Kidney (tissue), 14 donors: Measurements from ENCODE around the gene VPS52. TPM values are rescaled to one million over a fixed set of nuclear protein-coding genes. Genes with fewer than 3 reads are reported as not detected.

Experiments
- DNase-seq, 5 donors: peaks; one replicate each; pipeline ENCODE4 v3.0.0-alpha.2; 2013 to 2020
- FAIRE-seq: peaks from 2 replicates; lab custom pipeline; 2012; peaks lifted over from hg19 to GRCh38; lab: Jason Lieb, UNC
- H3K27ac ChIP-seq, 2 donors: one replicate each; pipeline ENCODE4 v1.7.0; 2013; ENCODE audit warnings: low read depth in 2 of 2, low read length in 2 of 2, inconsistent platforms in 1 of 2
- H3K27me3 ChIP-seq: one replicate; pipeline ENCODE4 v1.7.1; 2013; ENCODE audit warnings: low read length, inconsistent platforms; ENCODE audit not compliant: control insufficient read depth, insufficient read depth
- H3K36me3 ChIP-seq, 3 donors: one replicate each; pipeline versions ENCODE4 v1.7.0 to v1.7.1; 2013; ENCODE audit warnings: low read length in 3 of 3, control low read depth in 1 of 3, inconsistent platforms in 1 of 3; ENCODE audit not compliant: insufficient read depth in 3 of 3, control insufficient read depth in 2 of 3
- H3K4me1 ChIP-seq, 3 donors: one replicate each; pipeline versions ENCODE4 v1.7.0 to v1.7.1; 2013; ENCODE audit warnings: low read length in 3 of 3, inconsistent platforms in 1 of 3, low read depth in 1 of 3; ENCODE audit not compliant: control insufficient read depth in 2 of 3, insufficient read depth in 2 of 3
- H3K4me3 ChIP-seq, 3 donors: one replicate each; pipeline versions ENCODE4 v1.7.0 to v1.8.1; 2013; ENCODE audit warnings: low read length in 3 of 3, control low read depth in 1 of 3, inconsistent platforms in 1 of 3
- H3K9ac ChIP-seq, 3 donors: one replicate each; pipeline versions ENCODE4 v1.7.0 to v1.7.1; 2013; ENCODE audit warnings: low read length in 3 of 3, control low read depth in 1 of 3, inconsistent platforms in 1 of 3
- H3K9me3 ChIP-seq, 3 donors: one replicate each; pipeline versions ENCODE4 v1.7.0 to v1.7.1; 2013; ENCODE audit warnings: low read length in 3 of 3, control low read depth in 1 of 3, inconsistent platforms in 1 of 3; ENCODE audit not compliant: control insufficient read depth in 2 of 3, insufficient read depth in 1 of 3
- CTCF ChIP-seq: IDR thresholded peaks from 3 replicates; pipeline ENCODE4 v1.5.1; 2012; ENCODE audit warnings: mild to moderate bottlenecking, moderate library complexity, borderline replicate concordance; ENCODE audit not compliant: insufficient read depth; ENCODE audit errors: extremely low read depth
- intact Hi-C: fragments of 100-400 bp; cut with DNase I; formaldehyde crosslinking; loops from one replicate; pipeline ENCODE4 v1.11.1; 2022
- polyA plus RNA-seq: library from polyadenylated mRNA; stranded (reverse); fragments of 350-450 nt; fragmentation: Illumina TruSeq; extraction: RNeasy Lipid Tissue Mini Kit (QIAGEN cat#74804); gene quantifications from one replicate; pipeline ENCODE4 v1.2.3, GENCODE V29; 2014; ENCODE audit warnings: low read depth, low replicate concordance; ENCODE audit not compliant: insufficient read depth
- total RNA-seq: library from RNA; stranded (reverse); fragmentation: NEBNext Ultra II Directional; extraction: Animal tissue kit (Norgen Biotek cat#: 25700); gene quantifications from one replicate; pipeline ENCODE4 v1.2.1, GENCODE V29; 2021
- donor health status: control.
- donor health status: control.
- donor health status: control.
- donor health status: control.
- donor health status: control.
- donor health status: DM: yes; HTN: yes; CAD: no.
- donor health status: Normal renal cell carcinoma (clear cell type).

VPS52 gene
- total and polyA plus RNA-seq, 2 donors from 2014 or later: 35.8 to 64.4 TPM

GRCh38 chr6:33250731-33251130 lies 20.9 kb downstream of the VPS52 start:
- Histone ChIP-seq H3K4me3 (no peak overlapping the region), H3K27ac (no peak overlapping the region), H3K9ac (no peak overlapping the region), H3K27me3 (no peaks in the 10 kb centered on the region), H3K9me3 (no peaks in the 10 kb centered on the region), H3K4me1 (peaks cover 0 to 20% (median 9%) of the 10 kb centered on the region in 3 donors), H3K36me3 (peaks cover 0 to 3% (median 0%) of the 10 kb centered on the region in 3 donors)
- TF ChIP-seq CTCF: no peak
- no peak for FAIRE-seq
- DNase-seq: no peak
- intact Hi-C loops: no loop called here

- DNase-seq (peak in 2 of 5 donors; percentile 63 to 84), FAIRE-seq (no peak)
- peak overlapping the region; percentile 75 to 88 (median 88) for H3K9ac ChIP-seq
- intact Hi-C loops: no loop called here
- no peaks in the 10 kb centered on the region for H3K27me3 ChIP-seq
- H3K36me3 ChIP-seq: peaks cover 0 to 3% (median 0%) of the 10 kb centered on the region in 3 donors
- TF ChIP-seq CTCF: no peak
- H3K4me1 ChIP-seq: peaks cover 0 to 20% (median 9%) of the 10 kb centered on the region in 3 donors
- no peaks in the 10 kb centered on the region for H3K9me3 ChIP-seq
- H3K27ac ChIP-seq: peak overlapping the region; percentile 92 to 94
- H3K4me3 ChIP-seq: peak overlapping the region; percentile 61 to 81 (median 77)
These were observed 21.7 kb downstream of the VPS52 start for GRCh38 chr6:33249732-33250630.

- Histone ChIP-seq H3K4me1 (peaks cover 0 to 20% (median 9%) of the 10 kb centered on the region in 3 donors), H3K27me3 (no peaks in the 10 kb centered on the region), H3K27ac (peak overlapping the region; percentile 92 to 97), H3K9me3 (no peaks in the 10 kb centered on the region), H3K4me3 (peak overlapping the region; percentile 61 to 81 (median 77)), H3K36me3 (peaks cover 0 to 3% (median 0%) of the 10 kb centered on the region in 3 donors), H3K9ac (peak overlapping the region; percentile 75 to 90 (median 88))
- peak; percentile 94 for FAIRE-seq
- peak; percentile 96 to 99 (median 98) for DNase-seq
- peak; percentile 21 for TF ChIP-seq CTCF
- intact Hi-C loops: no loop called here
These were observed 22.5 kb downstream of the VPS52 start for GRCh38 chr6:33248932-33249731.
